ENCODE data around the gene FCRL5. TPM values are rescaled to one million over a fixed set of nuclear protein-coding genes. Genes with fewer than 3 reads are reported as not detected.
A peak's percentile ranks its signal among the peaks of the same experiment; 100 is the strongest.

Gene FCRL5
- total and polyA plus RNA-seq, 7 donors = 0.01 to 0.46 (median 0.07) TPM; not detected in 2

GRCh38 chr1:157509546-157510232, 42.6 kb downstream of the FCRL5 start:
- TF ChIP-seq CTCF (IDR thresholded peaks at IDR 0.05) = no peak
- no peaks in the 10 kb centered on the region for H3K9me3 ChIP-seq

GRCh38 chr1:157505481-157506272, 46.6 kb downstream of the FCRL5 start:
- 16 to 24% (median 17%) methylated on average over 13 of the region's 13 CpGs for WGBS, 3 donors
- no peak overlapping the region for H3K4me3 ChIP-seq
- DNase-seq = peak in 1 of 2 donors; percentile 61
- no peak overlapping the region for H3K27ac ChIP-seq
- H3K9me3 ChIP-seq = no peaks in the 10 kb centered on the region
- peaks cover 0 to 5% (median 0%) of the 10 kb centered on the region in 3 donors for H3K27me3 ChIP-seq (ENCODE audit: insufficient read depth in 3 of 3, low read length in 2 of 3)
- ATAC-seq = peak; percentile 48 to 71 (median 62)
- H3K36me3 ChIP-seq (ENCODE audit: insufficient read depth in 1 of 2, low read depth in 1 of 2) = no peaks in the 10 kb centered on the region
- intact Hi-C loops (cut with DNase I) = no loop called here
- no peaks in the 10 kb centered on the region for H3K4me1 ChIP-seq
- peak; percentile 53 for TF ChIP-seq CTCF (IDR thresholded peaks at IDR 0.05)

More at GRCh38 chr1:157509546-157510232, 42.6 kb downstream of the FCRL5 start:
- H3K27me3 ChIP-seq (ENCODE audit: insufficient read depth in 3 of 3, low read length in 2 of 3) = no peaks in the 10 kb centered on the region
- no peak overlapping the region for H3K4me3 ChIP-seq
- WGBS, 3 donors = 83 to 87% (median 85%) methylated on average over 9 of the region's 9 CpGs
- no peak overlapping the region for H3K27ac ChIP-seq
- no peaks in the 10 kb centered on the region for H3K4me1 ChIP-seq
- ATAC-seq (no peak), DNase-seq (no peak)
- H3K36me3 ChIP-seq (ENCODE audit: insufficient read depth in 1 of 2, low read depth in 1 of 2) = no peaks in the 10 kb centered on the region
- intact Hi-C loops (cut with DNase I) = no loop called here

DNA sequence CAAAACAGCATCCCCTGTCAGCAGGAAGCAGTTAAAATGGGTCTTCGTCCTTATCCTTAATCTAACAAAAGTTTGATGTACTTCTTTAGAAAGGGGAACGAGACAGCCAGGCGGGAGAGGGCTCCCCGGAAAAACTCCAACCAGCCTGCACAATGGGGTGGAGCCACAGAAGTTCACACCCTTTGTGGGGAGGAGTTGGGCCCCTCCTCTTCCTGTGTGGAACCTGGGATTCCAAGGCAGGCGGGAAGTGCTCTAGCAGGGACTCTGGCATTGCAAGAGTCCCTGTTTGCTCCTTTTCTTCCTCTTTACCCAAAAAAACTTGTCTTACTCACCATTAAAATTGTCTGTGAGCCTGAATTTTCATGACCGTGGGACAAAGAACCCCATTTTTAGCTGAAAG, 47.7 kb downstream of the FCRL5 start:
- no peak overlapping the region for H3K4me3 ChIP-seq
- 76 to 86% (median 84%) methylated on average over 6 of the region's 6 CpGs for WGBS, 3 donors
- H3K9me3 ChIP-seq = no peaks in the 10 kb centered on the region
- DNase-seq (no peak), ATAC-seq (no peak)
- H3K27ac ChIP-seq = no peak overlapping the region
- H3K36me3 ChIP-seq (ENCODE audit: insufficient read depth in 1 of 2, low read depth in 1 of 2) = no peaks in the 10 kb centered on the region
- no peak for TF ChIP-seq CTCF (IDR thresholded peaks at IDR 0.05)
- intact Hi-C loops (cut with DNase I) = no loop called here
- H3K27me3 ChIP-seq (ENCODE audit: insufficient read depth in 3 of 3, low read length in 2 of 3) = peaks cover 0 to 5% (median 0%) of the 10 kb centered on the region in 3 donors
- no peaks in the 10 kb centered on the region for H3K4me1 ChIP-seq

DNA sequence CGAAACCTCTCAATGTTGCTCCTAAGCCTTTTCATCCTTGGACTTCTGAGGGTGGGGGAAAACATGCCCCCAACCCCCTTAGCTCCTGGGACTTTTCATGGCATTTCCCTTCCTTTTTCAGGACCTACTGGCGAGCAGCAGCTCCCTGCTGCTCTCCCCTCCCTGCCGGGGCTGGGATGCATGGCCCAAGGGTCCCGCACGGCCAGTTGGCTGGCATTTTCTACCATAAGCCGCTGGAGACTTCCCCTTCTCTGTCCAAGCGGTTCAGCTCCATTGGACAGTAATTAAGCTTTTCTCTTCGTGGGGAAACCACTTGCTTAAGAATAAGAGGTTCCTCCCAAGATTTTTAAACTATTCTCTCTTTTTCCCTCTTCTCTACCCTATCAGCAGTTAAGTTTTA, 52.8 kb downstream of the FCRL5 start:
- peaks cover 0 to 5% (median 2%) of the 10 kb centered on the region in 3 donors for H3K27me3 ChIP-seq (ENCODE audit: insufficient read depth in 3 of 3, low read length in 2 of 3)
- DNase-seq = no peak
- no peaks in the 10 kb centered on the region for H3K4me1 ChIP-seq
- no peaks in the 10 kb centered on the region for H3K36me3 ChIP-seq (ENCODE audit: insufficient read depth in 1 of 2, low read depth in 1 of 2)
- no peak for ATAC-seq
- no peak overlapping the region for H3K4me3 ChIP-seq
- no peak overlapping the region for H3K27ac ChIP-seq
- H3K9me3 ChIP-seq = no peaks in the 10 kb centered on the region
- intact Hi-C loops (cut with DNase I) = loop anchor here (5.0 to 10.0 kb wide), 2 partner anchors 122 to 335 kb away; no protein-coding TSS in a partner anchor
- 56 to 63% (median 59%) methylated on average over 8 of the region's 8 CpGs for WGBS, 3 donors
- no peak for TF ChIP-seq CTCF (IDR thresholded peaks at IDR 0.05)

All from psoas muscle (tissue), 8 donors.